Measurements from ENCODE around the gene NCKAP5. TPM values are rescaled to one million over a fixed set of nuclear protein-coding genes. Genes with fewer than 3 reads are reported as not detected.

The NCKAP5 gene
- total RNA-seq, 1 donor from 2014 or later, result 7.7 TPM

DNA sequence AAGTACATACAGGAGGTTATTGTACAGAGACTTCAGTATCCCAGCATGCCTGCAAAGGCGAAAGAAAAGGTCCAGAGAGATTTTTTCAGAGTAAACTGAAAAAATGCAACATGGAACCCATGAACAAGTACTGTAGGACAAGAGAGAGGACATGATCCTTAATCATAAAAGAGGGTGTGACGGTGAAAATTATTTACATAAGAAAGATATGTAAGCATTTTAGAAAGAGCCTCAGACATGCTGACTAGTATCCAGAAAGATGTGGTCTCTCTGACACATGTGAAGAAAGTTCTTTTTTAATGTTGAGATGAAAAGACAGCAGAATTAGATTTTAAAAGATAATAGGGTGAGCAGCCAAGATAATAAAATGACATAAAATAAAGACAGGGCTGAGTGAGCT lies 262.0 kb downstream of the NCKAP5 start:
- Mint-ChIP-seq H3K4me3 (no peak overlapping the region), H3K36me3 (no peaks in the 10 kb centered on the region), H3K9me3 (peaks cover 7% of the 10 kb centered on the region), H3K27ac (no peak overlapping the region), H3K4me1 (ENCODE audit: unreplicated experiment) (no peaks in the 10 kb centered on the region), H3K27me3 (no peaks in the 10 kb centered on the region)
- no peak for TF ChIP-seq CTCF (conservative IDR thresholded peaks at IDR 0.05)
- no peak for DNase-seq (ENCODE audit: extremely low spot score, unreplicated experiment)

DNA sequence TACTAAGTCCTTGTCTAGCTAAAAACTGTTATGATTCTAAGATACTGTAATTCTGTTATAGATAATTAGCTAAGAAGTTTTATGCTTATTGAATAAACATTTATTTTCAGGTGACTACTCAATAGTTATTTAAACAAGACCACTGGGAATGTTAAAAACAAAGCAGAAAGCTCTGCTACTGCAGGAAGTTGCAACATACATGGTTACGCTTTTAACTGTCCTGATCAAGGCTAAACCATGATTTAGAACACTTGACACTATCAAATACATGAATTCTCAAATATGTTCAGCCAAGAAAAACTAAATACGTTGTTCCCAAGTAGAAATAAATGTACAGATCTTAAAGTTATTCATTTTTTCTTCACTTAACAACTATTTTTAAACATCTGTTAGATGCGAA lies 263.9 kb downstream of the NCKAP5 start:
- no peak for DNase-seq (ENCODE audit: extremely low spot score, unreplicated experiment)

DNA sequence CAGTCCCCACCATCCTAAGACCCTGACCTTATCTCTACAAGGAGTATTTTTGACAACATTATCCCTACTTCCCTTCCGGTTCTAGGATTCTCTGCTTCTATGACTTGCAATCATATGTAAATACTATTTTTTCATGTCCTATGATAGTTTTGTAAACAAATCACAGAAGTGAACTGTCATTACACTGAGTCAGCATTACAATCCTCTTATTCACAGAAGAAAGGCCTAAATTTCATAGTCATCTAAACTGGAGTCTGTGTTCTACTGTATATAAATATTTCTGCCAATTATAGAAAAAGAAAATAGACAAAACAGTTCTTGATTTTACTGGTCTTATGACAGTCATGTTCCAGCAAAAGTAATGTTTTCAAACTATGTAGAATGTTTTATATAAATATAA lies 265.1 kb downstream of the NCKAP5 start:
- Mint-ChIP-seq H3K9me3 (no peaks in the 10 kb centered on the region), H3K4me3 (no peak overlapping the region), H3K36me3 (no peaks in the 10 kb centered on the region), H3K27me3 (no peaks in the 10 kb centered on the region), H3K27ac (no peak overlapping the region), H3K4me1 (ENCODE audit: unreplicated experiment) (no peaks in the 10 kb centered on the region)
- DNase-seq (ENCODE audit: extremely low spot score, unreplicated experiment), result no peak
- no peak for TF ChIP-seq CTCF (conservative IDR thresholded peaks at IDR 0.05)

More for the DNA sequence above, 263.9 kb downstream of the NCKAP5 start:
- H3K4me3 Mint-ChIP-seq, result no peak overlapping the region
- no peak for TF ChIP-seq CTCF (conservative IDR thresholded peaks at IDR 0.05)
- no peaks in the 10 kb centered on the region for H3K36me3 Mint-ChIP-seq
- no peaks in the 10 kb centered on the region for H3K4me1 Mint-ChIP-seq (ENCODE audit: unreplicated experiment)
- no peak overlapping the region for H3K27ac Mint-ChIP-seq
- no peaks in the 10 kb centered on the region for H3K9me3 Mint-ChIP-seq
- H3K27me3 Mint-ChIP-seq, result no peaks in the 10 kb centered on the region

- TF ChIP-seq CTCF (conservative IDR thresholded peaks at IDR 0.05), result no peak
- no peaks in the 10 kb centered on the region for H3K27me3 Mint-ChIP-seq
- H3K27ac Mint-ChIP-seq, result no peak overlapping the region
- no peaks in the 10 kb centered on the region for H3K4me1 Mint-ChIP-seq (ENCODE audit: unreplicated experiment)
- no peaks in the 10 kb centered on the region for H3K36me3 Mint-ChIP-seq
- H3K4me3 Mint-ChIP-seq, result no peak overlapping the region
- peaks cover 7% of the 10 kb centered on the region for H3K9me3 Mint-ChIP-seq
- DNase-seq (ENCODE audit: extremely low spot score, unreplicated experiment), result no peak
Observed at GRCh38 chr2:133296401-133296800, 271.9 kb downstream of the NCKAP5 start.

DNA sequence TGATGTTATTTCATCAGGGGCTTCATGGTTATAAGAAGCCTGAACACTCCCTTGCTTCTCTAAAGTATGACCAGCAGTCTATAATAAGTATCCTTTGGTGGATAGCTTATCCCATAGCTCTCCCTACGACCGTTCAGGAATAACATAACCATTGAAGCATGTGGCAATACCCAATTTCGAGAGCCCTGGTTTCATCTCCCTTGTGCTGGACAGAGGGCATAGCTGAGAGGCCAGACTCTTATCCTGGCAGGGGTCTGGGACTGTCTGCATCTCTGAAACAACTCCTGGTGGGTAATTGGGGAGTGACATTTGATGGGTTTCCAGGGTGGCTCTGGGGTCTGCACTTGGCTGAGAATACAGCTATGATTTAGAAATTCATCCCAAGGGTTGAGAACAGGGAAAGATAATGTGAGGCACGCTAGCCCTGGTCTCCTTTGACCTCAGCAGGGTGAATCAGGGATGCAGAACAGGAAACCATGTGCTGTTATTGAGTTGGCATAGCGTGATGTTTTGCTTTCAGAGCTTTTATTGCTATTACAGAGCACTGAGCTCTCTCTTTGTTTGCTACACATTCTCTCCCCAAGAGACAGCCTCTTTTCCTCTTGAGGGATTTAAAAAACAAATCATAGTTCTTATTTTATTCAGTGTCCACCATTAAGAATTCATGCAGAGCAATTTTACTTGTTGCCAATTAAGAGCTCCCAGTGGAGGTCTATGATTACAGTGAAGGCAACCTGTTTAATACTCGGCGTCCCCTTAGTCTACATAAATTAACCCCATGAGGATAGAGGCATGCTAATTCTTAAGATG lies 274.5 kb downstream of the NCKAP5 start:
- Mint-ChIP-seq H3K9me3 (peaks cover 7% of the 10 kb centered on the region), H3K27me3 (no peaks in the 10 kb centered on the region), H3K4me3 (no peak overlapping the region), H3K27ac (no peak overlapping the region), H3K4me1 (ENCODE audit: unreplicated experiment) (no peaks in the 10 kb centered on the region), H3K36me3 (no peaks in the 10 kb centered on the region)
- DNase-seq (ENCODE audit: extremely low spot score, unreplicated experiment), result no peak
- no peak for TF ChIP-seq CTCF (conservative IDR thresholded peaks at IDR 0.05)
